Small intestine (tissue), 7 donors: ENCODE results near the gene CR1L. TPM values are rescaled to one million over a fixed set of nuclear protein-coding genes. Genes with fewer than 3 reads are reported as not detected.

Source experiments
- DNase-seq, 2 donors: peaks; one replicate each; pipeline versions ENCODE4 v3.0.0 to v3.0.0-alpha.2; 2013
- FAIRE-seq: peaks from 2 replicates; lab custom pipeline; 2012; peaks lifted over from hg19 to GRCh38; lab: Jason Lieb, UNC
- H3K27ac ChIP-seq, 3 donors: one replicate each; pipeline ENCODE4 v1.5.1; 2013; ENCODE audit warnings: low read length in 2 of 3, mild to moderate bottlenecking in 2 of 3, control low read depth in 1 of 3, inconsistent platforms in 1 of 3, low read depth in 1 of 3, moderate library complexity in 1 of 3
- H3K27me3 ChIP-seq, 3 donors: one replicate each; pipeline ENCODE4 v1.6.1; 2013; ENCODE audit warnings: low read length in 3 of 3, inconsistent platforms in 1 of 3; ENCODE audit not compliant: control insufficient read depth in 3 of 3, insufficient read depth in 3 of 3
- H3K36me3 ChIP-seq, 3 donors: one replicate each; pipeline ENCODE4 v1.6.1; 2013; ENCODE audit warnings: low read length in 3 of 3, inconsistent platforms in 1 of 3, low read depth in 1 of 3, mild to moderate bottlenecking in 1 of 3, moderate library complexity in 1 of 3; ENCODE audit not compliant: control insufficient read depth in 3 of 3, insufficient read depth in 2 of 3
- H3K4me1 ChIP-seq, 3 donors: one replicate each; pipeline ENCODE4 v1.6.1; 2013; ENCODE audit warnings: low read length in 2 of 3, inconsistent platforms in 1 of 3, low read depth in 1 of 3, mild to moderate bottlenecking in 1 of 3, moderate library complexity in 1 of 3; ENCODE audit not compliant: control insufficient read depth in 3 of 3, insufficient read depth in 2 of 3
- H3K4me3 ChIP-seq, 3 donors: one replicate each; pipeline ENCODE4 v1.5.1; 2013; ENCODE audit warnings: low read length in 3 of 3, control low read depth in 1 of 3, inconsistent platforms in 1 of 3, low read depth in 1 of 3, mild to moderate bottlenecking in 1 of 3, moderate library complexity in 1 of 3
- H3K9me3 ChIP-seq, 2 donors: one replicate each; pipeline ENCODE4 v1.6.1; 2013; ENCODE audit warnings: low read depth in 1 of 2, low read length in 1 of 2; ENCODE audit not compliant: control insufficient read depth in 2 of 2, insufficient read depth in 1 of 2
- WGBS, 3 donors: extraction: QIAGEN DNeasy Blood & Tissue Kit; methylation state at CpG; one replicate each; pipeline ENCODE4 v1.1.7; 2013; 5-methylcytosine and 5-hydroxymethylcytosine counted together
- polyA plus RNA-seq, 4 donors: library from polyadenylated mRNA; stranded (reverse) in 3 of 4; unstranded in 1 of 4; fragments of 200-250 nt in 3 of 4; fragments of 120-200 nt in 1 of 4; gene quantifications; one replicate each; pipeline versions ENCODE4 v1.2.1 to v1.2.3, GENCODE V29; 2013
- donor health status: healthy with polysubstance abuse.
- donor health status: control.
- donor health status: control.
- donor health status: Bipolar disorder and iron deficiency.
- donor health status: healthy.

The CR1L gene
- polyA plus RNA-seq, 4 donors, result 0.19 TPM; not detected in 3

DNA sequence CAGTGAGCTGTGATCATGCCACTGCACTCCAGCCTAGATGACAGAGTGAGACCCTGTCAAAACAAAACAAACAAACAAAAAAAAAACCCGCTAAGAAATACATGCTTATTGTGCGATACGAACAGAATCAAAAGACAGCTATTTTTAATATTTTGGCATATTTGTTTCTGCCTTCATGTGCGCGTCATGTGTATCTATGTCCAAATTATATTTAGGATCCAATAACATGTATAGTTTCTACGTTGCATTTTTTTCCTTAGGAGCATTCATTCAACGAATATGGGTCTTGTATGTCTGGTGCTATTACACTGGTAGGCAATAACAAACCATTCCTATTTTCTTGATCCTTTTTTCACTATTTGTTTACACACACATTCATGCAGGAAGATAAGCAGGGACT lies 108.7 kb downstream of the CR1L start:
- 15 to 62% (median 29%) methylated on average over 7 of the region's 7 CpGs for WGBS, 3 donors
- Histone ChIP-seq H3K27me3 (no peaks in the 10 kb centered on the region), H3K4me1 (peaks cover 10 to 32% (median 10%) of the 10 kb centered on the region in 3 donors), H3K9me3 (no peaks in the 10 kb centered on the region), H3K36me3 (peaks cover 0 to 2% (median 0%) of the 10 kb centered on the region in 3 donors), H3K27ac (peak overlapping the region in 1 of 3 donors; percentile 95), H3K4me3 (peak overlapping the region in 2 of 3 donors; percentile 65 to 80)
- no peak for DNase-seq
- no peak for FAIRE-seq

DNA sequence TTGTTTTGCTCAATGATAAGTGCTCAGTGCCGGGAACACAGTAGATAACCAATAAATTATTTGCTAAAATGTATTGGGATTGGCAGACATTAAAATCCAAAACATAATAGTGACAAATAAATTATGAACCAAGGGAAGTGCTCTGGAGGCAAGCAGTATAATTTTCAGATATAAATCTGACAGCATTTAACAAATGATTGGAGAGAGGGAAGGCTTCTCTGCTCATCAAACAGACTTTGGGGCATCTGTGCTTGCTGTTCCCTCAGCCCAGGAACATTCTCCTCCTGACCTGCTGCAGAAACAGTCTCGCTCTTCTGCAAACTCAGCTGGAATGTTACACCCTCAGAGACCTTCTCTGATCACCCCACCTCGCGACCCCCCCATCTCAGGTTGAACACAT lies 109.1 kb downstream of the CR1L start:
- DNase-seq (no peak), FAIRE-seq (no peak)
- H3K4me1 ChIP-seq, result peaks cover 10 to 28% (median 10%) of the 10 kb centered on the region in 3 donors
- H3K9me3 ChIP-seq, result no peaks in the 10 kb centered on the region
- H3K27me3 ChIP-seq, result no peaks in the 10 kb centered on the region
- H3K4me3 ChIP-seq, result peak overlapping the region in 2 of 3 donors; percentile 65 to 80
- peaks cover 0 to 2% (median 0%) of the 10 kb centered on the region in 3 donors for H3K36me3 ChIP-seq
- WGBS, 3 donors, result 19 to 53% (median 34%) methylated on average over 4 of the region's 4 CpGs
- H3K27ac ChIP-seq, result peak overlapping the region in 1 of 3 donors; percentile 16

- Histone ChIP-seq H3K36me3 (peaks cover 0 to 6% (median 2%) of the 10 kb centered on the region in 3 donors), H3K27me3 (no peaks in the 10 kb centered on the region), H3K27ac (peak overlapping the region in 2 of 3 donors; percentile 3 to 68), H3K9me3 (no peaks in the 10 kb centered on the region), H3K4me1 (peaks cover 10 to 25% (median 10%) of the 10 kb centered on the region in 3 donors), H3K4me3 (no peak overlapping the region)
- DNase-seq (peak in 1 of 2 donors; percentile 14), FAIRE-seq (no peak)
- WGBS, 3 donors, result 38 to 69% (median 49%) methylated on average over 7 of the region's 7 CpGs
These were observed 110.2 kb downstream of the CR1L start for GRCh38 chr1:207754974-207755700.

DNA sequence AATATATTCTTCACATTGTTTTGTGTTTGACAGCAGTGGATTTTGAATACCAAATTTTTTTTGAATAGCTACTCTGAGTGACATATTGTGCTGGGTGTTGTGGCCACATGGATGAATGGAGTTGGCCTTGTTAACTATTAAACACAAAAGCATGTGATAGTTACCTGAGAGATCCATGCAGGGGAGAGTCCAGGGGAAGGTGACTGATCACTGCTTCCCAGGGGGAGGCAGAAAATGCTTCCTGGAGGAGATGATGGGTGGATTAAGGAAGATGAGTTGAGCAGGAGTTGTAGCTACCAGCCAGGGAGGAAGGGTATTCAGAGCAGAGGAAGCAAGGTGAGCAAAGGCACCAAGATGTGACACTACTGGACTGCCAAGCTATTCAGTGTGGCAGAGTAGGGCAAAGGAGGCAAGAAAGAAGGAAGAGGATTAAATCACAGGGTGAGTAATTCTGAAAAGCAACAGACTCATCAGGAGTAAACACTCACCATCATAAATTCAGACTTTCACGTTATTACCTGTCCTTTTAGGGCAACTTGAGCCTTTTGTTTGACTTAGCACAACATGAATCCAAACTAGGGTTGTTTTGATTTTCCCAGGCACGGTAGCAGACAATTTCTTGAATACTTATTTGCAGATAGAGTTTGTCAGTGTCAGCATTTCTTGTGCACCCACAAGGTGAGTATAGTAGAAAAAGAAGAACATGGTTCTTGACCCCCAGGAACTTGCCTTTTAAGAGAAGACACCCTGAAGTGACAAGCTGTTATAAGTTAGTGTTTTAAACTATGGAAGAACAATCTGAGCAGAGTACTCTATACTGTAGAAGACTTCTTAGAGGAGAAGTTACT lies 111.1 kb downstream of the CR1L start:
- Histone ChIP-seq H3K9me3 (no peaks in the 10 kb centered on the region), H3K4me1 (peaks cover 10 to 25% (median 10%) of the 10 kb centered on the region in 3 donors), H3K36me3 (peaks cover 0 to 10% (median 4%) of the 10 kb centered on the region in 3 donors), H3K27me3 (no peaks in the 10 kb centered on the region), H3K27ac (peak overlapping the region in 2 of 3 donors; percentile 48 to 68), H3K4me3 (no peak overlapping the region)
- 5 to 39% (median 19%) methylated on average over 2 of the region's 2 CpGs for WGBS, 3 donors
- FAIRE-seq (no peak), DNase-seq (peak; percentile 42 to 59)

- H3K27ac ChIP-seq, result no peak overlapping the region
- WGBS, 3 donors, result 96 to 98% (median 96%) methylated on average over 13 of the region's 13 CpGs
- H3K27me3 ChIP-seq, result no peaks in the 10 kb centered on the region
- no peak overlapping the region for H3K4me3 ChIP-seq
- FAIRE-seq (no peak), DNase-seq (no peak)
- H3K36me3 ChIP-seq, result peaks cover 10 to 27% (median 16%) of the 10 kb centered on the region in 3 donors
- peaks cover 0 to 4% (median 0%) of the 10 kb centered on the region in 3 donors for H3K4me1 ChIP-seq
- H3K9me3 ChIP-seq, result peaks cover 0 to 8% of the 10 kb centered on the region in 2 donors
These were observed 117.7 kb downstream of the CR1L start for GRCh38 chr1:207762622-207763021.

DNA sequence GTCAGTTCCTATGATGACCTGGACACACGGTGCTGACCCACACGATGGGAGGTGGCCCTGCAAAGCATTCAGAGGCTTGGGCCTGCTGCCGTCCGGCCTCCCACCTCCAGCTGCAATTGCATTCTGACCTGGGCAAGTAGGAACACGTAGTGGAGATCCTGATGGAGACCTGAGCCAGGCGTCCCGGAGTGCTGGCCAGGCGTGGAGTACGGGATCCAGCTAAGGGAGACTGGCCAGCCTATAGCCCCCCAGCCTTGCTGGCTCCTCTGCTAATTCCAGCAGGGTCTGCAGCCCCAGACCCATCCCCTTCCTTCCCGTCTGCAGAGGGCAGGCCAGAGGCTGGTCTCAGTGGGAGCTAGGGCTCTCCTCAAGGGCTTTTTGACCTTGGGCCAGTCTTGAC lies 118.2 kb downstream of the CR1L start:
- Histone ChIP-seq H3K9me3 (peaks cover 0 to 8% of the 10 kb centered on the region in 2 donors), H3K4me1 (peaks cover 0 to under 1% (median 0%) of the 10 kb centered on the region in 3 donors), H3K36me3 (peaks cover 10 to 27% (median 16%) of the 10 kb centered on the region in 3 donors), H3K4me3 (no peak overlapping the region), H3K27ac (no peak overlapping the region), H3K27me3 (no peaks in the 10 kb centered on the region)
- 96 to 98% (median 96%) methylated on average over 10 of the region's 10 CpGs for WGBS, 3 donors
- DNase-seq (no peak), FAIRE-seq (no peak)

- peaks cover 13 to 30% (median 16%) of the 10 kb centered on the region in 3 donors for H3K36me3 ChIP-seq
- H3K9me3 ChIP-seq, result peaks cover 0 to 8% of the 10 kb centered on the region in 2 donors
- no peaks in the 10 kb centered on the region for H3K4me1 ChIP-seq
- H3K4me3 ChIP-seq, result no peak overlapping the region
- 87 to 88% (median 88%) methylated on average over 9 of the region's 9 CpGs for WGBS, 3 donors
- H3K27ac ChIP-seq, result no peak overlapping the region
- FAIRE-seq (no peak), DNase-seq (no peak)
- H3K27me3 ChIP-seq, result no peaks in the 10 kb centered on the region
These were observed 119.0 kb downstream of the CR1L start for GRCh38 chr1:207763972-207764371.

GRCh38 chr1:207766569-207766968 lies 121.6 kb downstream of the CR1L start:
- no peak overlapping the region for H3K4me3 ChIP-seq
- peaks cover 11 to 27% (median 11%) of the 10 kb centered on the region in 3 donors for H3K36me3 ChIP-seq
- no peaks in the 10 kb centered on the region for H3K27me3 ChIP-seq
- H3K27ac ChIP-seq, result no peak overlapping the region
- FAIRE-seq (no peak), DNase-seq (no peak)
- peaks cover 0 to 8% of the 10 kb centered on the region in 2 donors for H3K9me3 ChIP-seq
- 92 to 95% (median 93%) methylated on average over 1 of the region's 1 CpG for WGBS, 3 donors
- no peaks in the 10 kb centered on the region for H3K4me1 ChIP-seq
